Activated B cell treated with CpG ODN at 0.5 μM for 24 hours (primary cell): ENCODE results near the gene GRAMD1A. TPM values are rescaled to one million over a fixed set of nuclear protein-coding genes. Genes with fewer than 3 reads are reported as not detected.

Experiments
- ATAC-seq: fragments of 200-7000 bp; cut with Tn5 transposase; one replicate; pipeline ENCODE4 v1.10.0; 2021; ENCODE audit warnings: low read depth, mild to moderate bottlenecking, moderate library complexity
- CTCF ChIA-PET: fragments of 350-600 bp; sonication (Branson Sonifier 250); formaldehyde crosslinking; loops from one replicate; lab custom pipeline; 2021; ENCODE audit warnings: antibody characterized with exemption; lab: Charles Lee
- POLR2A ChIA-PET: fragments of 350-600 bp; sonication (Branson Sonifier 250); formaldehyde crosslinking; loops from one replicate; lab custom pipeline; 2021; ENCODE audit warnings: antibody characterized with exemption; lab: Charles Lee
- DNase-seq: peaks from one replicate; pipeline ENCODE4 v3.0.0; 2022
- H3K27ac Mint-ChIP-seq: one replicate; pipeline ENCODE4 v1.8.0; 2020; ENCODE audit warnings: mixed read lengths
- H3K27me3 Mint-ChIP-seq: one replicate; pipeline ENCODE4 v1.8.0; 2021; ENCODE audit warnings: mixed read lengths
- H3K36me3 Mint-ChIP-seq: one replicate; pipeline ENCODE4 v1.8.0; 2021; ENCODE audit warnings: low read depth, mixed read lengths
- H3K4me1 Mint-ChIP-seq: one replicate; pipeline ENCODE4 v1.8.0; 2021; ENCODE audit warnings: mixed read lengths
- H3K4me3 Mint-ChIP-seq: one replicate; pipeline ENCODE4 v1.8.0; 2020; ENCODE audit warnings: mild to moderate bottlenecking, mixed read lengths
- H3K9me3 Mint-ChIP-seq: one replicate; pipeline ENCODE4 v1.8.0; 2020; ENCODE audit warnings: mixed read lengths
- CTCF ChIP-seq: fragments of 200-600 bp; IDR thresholded peaks from one replicate; pipeline ENCODE4 v1.8.0; 2022; ENCODE audit warnings: antibody characterized with exemption, mild to moderate bottlenecking
- intact Hi-C: fragments of 100-400 bp; cut with micrococcal nuclease; formaldehyde crosslinking; loops from one replicate; pipeline ENCODE4 v1.15.1; 2024
- total RNA-seq: library from RNA; stranded (reverse); gene quantifications from 2 replicates; pipeline ENCODE4 v1.2.3, GENCODE V29; 2022

Gene GRAMD1A
- total RNA-seq, 1 donor from 2014 or later, result 52.9 TPM

- peaks cover 30% of the 10 kb centered on the region for H3K4me1 Mint-ChIP-seq
- H3K27ac Mint-ChIP-seq, result no peak overlapping the region
- ATAC-seq (no peak), DNase-seq (no peak)
- CTCF ChIA-PET, result interaction anchor here (0.7 to 3.3 kb wide), 10 partner anchors 10 to 429 kb away, joined by 3 to 52 read pairs (median 8); partner anchors contain the start of gene LGI4
- H3K36me3 Mint-ChIP-seq, result no peaks in the 10 kb centered on the region
- no peaks in the 10 kb centered on the region for H3K27me3 Mint-ChIP-seq
- TF ChIP-seq CTCF, result no peak
- POLR2A ChIA-PET, result interaction anchor here (0.9 to 1.2 kb wide), 6 partner anchors 24 to 270 kb away, joined by 3 to 4 read pairs (median 3); no protein-coding TSS in a partner anchor
- intact Hi-C loops, result loop anchor here (2.0 to 10.0 kb wide), 4 partner anchors 201 to 527 kb away; partner anchors contain the start of genes FFAR1 and USF2
- H3K9me3 Mint-ChIP-seq, result no peaks in the 10 kb centered on the region
- no peak overlapping the region for H3K4me3 Mint-ChIP-seq
These were observed 66.0 kb downstream of the GRAMD1A start for GRCh38 chr19:35066121-35066520.

- H3K27ac Mint-ChIP-seq, result peak overlapping the region; percentile 41
These were observed 66.8 kb downstream of the GRAMD1A start for GRCh38 chr19:35066691-35067563.

DNA sequence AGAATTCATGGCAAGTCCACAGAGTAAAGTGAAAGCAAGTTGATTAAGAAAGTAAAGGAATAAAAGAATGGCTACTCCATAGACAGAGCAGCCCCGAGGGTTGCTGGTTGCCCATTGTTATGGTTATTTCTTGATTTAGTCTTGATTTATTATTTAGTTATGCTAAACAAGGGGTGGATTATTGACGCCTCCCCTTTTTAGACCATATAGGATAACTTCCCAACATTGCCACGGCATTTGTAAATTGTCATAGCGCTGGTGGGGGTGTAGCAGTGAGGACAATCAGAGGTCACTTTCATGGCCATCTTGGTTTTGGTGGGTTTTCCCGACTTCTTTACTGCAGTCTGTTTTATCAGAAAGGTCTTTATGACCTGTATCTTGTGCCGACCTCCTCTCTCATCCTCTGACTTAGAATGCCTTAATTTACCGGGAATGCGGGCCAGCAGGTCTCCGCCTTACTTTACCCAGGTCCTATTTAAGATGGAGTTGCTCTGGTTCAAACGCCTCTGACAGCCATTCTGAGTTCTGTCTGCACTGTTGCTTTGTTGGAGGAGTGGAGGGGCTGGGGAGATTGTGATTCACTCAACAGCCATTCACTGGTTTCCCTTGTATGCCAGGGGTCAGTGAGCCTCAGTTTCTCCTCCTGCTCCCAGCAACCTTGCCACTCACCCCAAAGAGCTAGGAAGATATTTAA lies 69.0 kb downstream of the GRAMD1A start:
- ATAC-seq (no peak), DNase-seq (no peak)
- peaks cover 33% of the 10 kb centered on the region for H3K4me1 Mint-ChIP-seq
- CTCF ChIA-PET, result interaction anchor here (1.2 to 4.2 kb wide), 8 partner anchors 13 to 441 kb away, joined by 3 to 52 read pairs (median 24); partner anchors contain the start of gene LGI4
- POLR2A ChIA-PET, result interaction anchor here (0.9 kb wide), 1 partner anchor 17 kb away, joined by 3 read pairs; no protein-coding TSS in a partner anchor
- intact Hi-C loops, result loop anchor here (5.0 to 10.0 kb wide), 3 partner anchors 198 to 396 kb away; partner anchors contain the start of genes FFAR1 and USF2
- no peaks in the 10 kb centered on the region for H3K36me3 Mint-ChIP-seq
- H3K4me3 Mint-ChIP-seq, result no peak overlapping the region
- H3K27me3 Mint-ChIP-seq, result no peaks in the 10 kb centered on the region
- H3K27ac Mint-ChIP-seq, result peak overlapping the region; percentile 30
- H3K9me3 Mint-ChIP-seq, result no peaks in the 10 kb centered on the region
- no peak for TF ChIP-seq CTCF

More at GRCh38 chr19:35066691-35067563, 66.8 kb downstream of the GRAMD1A start:
- Mint-ChIP-seq H3K4me3 (peak overlapping the region; percentile 24), H3K9me3 (no peaks in the 10 kb centered on the region), H3K4me1 (peaks cover 30% of the 10 kb centered on the region), H3K36me3 (no peaks in the 10 kb centered on the region), H3K27me3 (no peaks in the 10 kb centered on the region)
- CTCF ChIA-PET, result interaction anchor here (0.7 to 3.3 kb wide), 17 partner anchors 11 to 428 kb away, joined by 3 to 52 read pairs (median 4); partner anchors contain the start of genes FXYD3 and LGI4
- DNase-seq (peak; percentile 88), ATAC-seq (peak; percentile 91)
- POLR2A ChIA-PET, result interaction anchor here (0.5 to 1.6 kb wide), 16 partner anchors 20 to 1141 kb away, joined by 3 to 11 read pairs (median 4); partner anchors contain the start of gene FFAR1
- TF ChIP-seq CTCF, result no peak
- intact Hi-C loops, result loop anchor here (1.0 to 10.0 kb wide), 10 partner anchors 19 to 526 kb away; partner anchors contain the start of genes FFAR1, LGI4 and USF2

DNA sequence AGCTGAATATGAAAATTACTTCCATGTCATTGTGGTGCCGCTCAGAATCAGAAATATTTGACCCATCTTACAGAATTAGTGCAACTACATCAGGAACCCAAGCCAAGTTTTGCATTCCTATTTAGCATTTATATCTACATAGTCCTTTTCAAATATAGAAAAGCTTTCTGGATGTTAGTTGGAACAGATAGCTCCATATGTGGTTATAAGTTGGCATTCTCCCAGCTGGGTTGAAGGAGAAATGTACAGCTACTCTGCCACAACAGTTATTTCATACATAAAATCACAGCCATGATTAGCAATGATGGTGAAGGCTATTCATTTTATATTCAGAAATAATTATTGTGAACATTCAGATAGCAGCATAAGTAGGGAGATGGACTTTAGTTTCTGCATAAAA lies 69.6 kb downstream of the GRAMD1A start:
- TF ChIP-seq CTCF, result no peak
- no peaks in the 10 kb centered on the region for H3K27me3 Mint-ChIP-seq
- no peak overlapping the region for H3K4me3 Mint-ChIP-seq
- intact Hi-C loops, result loop anchor here (5.0 to 10.0 kb wide), 3 partner anchors 198 to 395 kb away; partner anchors contain the start of genes FFAR1 and USF2
- H3K27ac Mint-ChIP-seq, result no peak overlapping the region
- H3K4me1 Mint-ChIP-seq, result peaks cover 37% of the 10 kb centered on the region
- H3K36me3 Mint-ChIP-seq, result no peaks in the 10 kb centered on the region
- no peak for DNase-seq
- ChIA-PET POLR2A (interaction anchor here (0.7 to 0.9 kb wide), 2 partner anchors 10 to 16 kb away, joined by 3 read pairs; no protein-coding TSS in a partner anchor), CTCF (interaction anchor here (0.5 to 4.2 kb wide), 10 partner anchors 12 to 922 kb away, joined by 3 to 33 read pairs (median 4); partner anchors contain the start of gene FXYD3)
- no peaks in the 10 kb centered on the region for H3K9me3 Mint-ChIP-seq
- ATAC-seq, result no peak
